K562 (cell line): ENCODE results near the gene GNAT1. TPM values are rescaled to one million over a fixed set of nuclear protein-coding genes. Genes with fewer than 3 reads are reported as not detected.

Source experiments
- ATAC-seq: fragments of 200-7000 bp; cut with Tn5 transposase; 3 replicates; pipeline ENCODE4 v1.9.1; 2020; ENCODE audit warnings: moderate library complexity
- BruUV-seq: library from RNA; stranded (reverse); fragments of 400-500 nt; replicated peaks from 2 replicates; lab custom pipeline; 2021; lab: Mats Ljungman, UMichigan
- CTCF ChIA-PET: fragments of 300-600 bp; formaldehyde crosslinking; extraction: SDS; loops from one replicate; lab custom pipeline; 2021; ENCODE audit warnings: low intra/inter-chr PET ratio; lab: Yijun Ruan, JAX
- POLR2A ChIA-PET: fragments of 300-600, 350-650 bp; sonication (Branson Sonifier 250); formaldehyde crosslinking; extraction: SDS; loops from one replicate; lab custom pipeline; 2021; ENCODE audit warnings: antibody characterized with exemption, inconsistent platforms; lab: Yijun Ruan, JAX
- DNase-seq, 4 experiments: peaks; one replicate each; pipeline versions ENCODE4 v3.0.0 to v3.0.0-alpha.2; 2011 to 2018; ENCODE audit warnings: low spot score in 3 of 4, mixed read lengths in 3 of 4; ENCODE audit errors: extremely low read depth in 1 of 4
- FAIRE-seq: peaks from 2 replicates; lab custom pipeline; 2011; peaks lifted over from hg19 to GRCh38; lab: Jason Lieb, UNC
- H2AFZ ChIP-seq: 2 replicates; pipeline ENCODE4 v1.6.0; 2011; ENCODE audit warnings: low read depth, low read length, control low read depth, inconsistent platforms
- H3K27ac ChIP-seq: fragments of 200-600 bp; 3 replicates; pipeline ENCODE4 v1.8.0; 2011; ENCODE audit warnings: low read depth, mild to moderate bottlenecking, control low read depth, inconsistent platforms, low read length, moderate library complexity, mixed read lengths; ENCODE audit errors: extremely low read depth
- H3K27me3 ChIP-seq, 2 experiments: fragments of 300-600 bp in 1 of 2; 2 replicates in 1 of 2; 3 replicates in 1 of 2; pipeline versions ENCODE4 v1.6.0 to v1.8.0; 2011; ENCODE audit warnings: inconsistent platforms in 2 of 2, low read length in 2 of 2, mild to moderate bottlenecking in 1 of 2, mixed read lengths in 1 of 2, moderate library complexity in 1 of 2; ENCODE audit not compliant: control insufficient read depth in 2 of 2, insufficient read depth in 2 of 2
- H3K36me3 ChIP-seq: fragments of 300-600 bp; 3 replicates; pipeline ENCODE4 v1.8.0; 2011; ENCODE audit warnings: mild to moderate bottlenecking, low read length, inconsistent platforms; ENCODE audit not compliant: control insufficient read depth, insufficient read depth
- H3K4me1 ChIP-seq, 2 experiments: fragments of 200-600 bp in 1 of 2; replicated peaks in 1 of 2; 2 replicates in 1 of 2; 3 replicates in 1 of 2; pipeline versions ENCODE4 v1.5.1 to v1.8.0; 2011; ENCODE audit warnings: inconsistent platforms in 2 of 2, low read length in 2 of 2, mild to moderate bottlenecking in 1 of 2, mixed read lengths in 1 of 2, moderate library complexity in 1 of 2; ENCODE audit not compliant: control insufficient read depth in 2 of 2, insufficient read depth in 2 of 2
- H3K4me2 ChIP-seq: 2 replicates; pipeline ENCODE4 v1.6.1; 2011; ENCODE audit warnings: low read length, control low read depth, inconsistent platforms, mixed read lengths; ENCODE audit not compliant: insufficient read depth
- H3K4me3 ChIP-seq: fragments of 200-600 bp; sonication (generic), shearing (Covaris generic); 2 replicates; pipeline ENCODE4 v1.5.1; 2016; ENCODE audit warnings: control low read depth, inconsistent platforms
- H3K79me2 ChIP-seq: fragments of 200-600 bp; 3 replicates; pipeline ENCODE4 v1.8.0; 2011; ENCODE audit warnings: low read length, inconsistent platforms; ENCODE audit not compliant: control insufficient read depth, insufficient read depth
- H3K9ac ChIP-seq, 2 experiments: 2 replicates each; pipeline versions ENCODE4 v1.6.0 to v1.6.1; 2011; ENCODE audit warnings: low read depth in 2 of 2, low read length in 2 of 2, control low read depth in 1 of 2, inconsistent platforms in 1 of 2, mild to moderate bottlenecking in 1 of 2, mixed read lengths in 1 of 2; ENCODE audit not compliant: insufficient read depth in 1 of 2
- H3K9me1 ChIP-seq: one replicate; pipeline ENCODE4 v1.6.0; 2011; ENCODE audit warnings: inconsistent platforms, mild to moderate bottlenecking, low read length, moderate library complexity; ENCODE audit not compliant: control insufficient read depth, insufficient read depth
- H3K9me3 ChIP-seq: replicated peaks from 2 replicates; pipeline ENCODE4 v1.5.1; 2011; ENCODE audit warnings: low read depth, low read length, inconsistent platforms; ENCODE audit not compliant: control insufficient read depth, insufficient read depth
- H4K20me1 ChIP-seq: replicated peaks from 2 replicates; pipeline ENCODE4 v1.6.1; 2011; ENCODE audit warnings: low read length, inconsistent platforms, mixed read lengths; ENCODE audit not compliant: control insufficient read depth, insufficient read depth
- E2F3 ChIP-seq: fragments of 250-450 bp; sonication (Bioruptor Pico); IDR thresholded peaks from 2 replicates; pipeline ENCODE4 v1.4.0; 2020; ENCODE audit warnings: mild to moderate bottlenecking
- GATAD2A ChIP-seq: fragments of 450-650 bp; IDR thresholded peaks from 2 replicates; pipeline ENCODE4 v1.6.1; 2017
- HSF4 ChIP-seq: fragments of 250-450 bp; sonication (Bioruptor Pico); IDR thresholded peaks from 2 replicates; pipeline ENCODE4 v2.1.2; 2022; ENCODE audit warnings: mild to moderate bottlenecking, moderate library complexity, borderline replicate concordance
- KLF16 ChIP-seq: IDR thresholded peaks from 2 replicates; pipeline ENCODE4 v1.6.1; 2016; ENCODE audit warnings: antibody characterized with exemption
- MCM7 ChIP-seq, 2 experiments: fragments of 450-650 bp; IDR thresholded peaks; 2 replicates each; pipeline ENCODE4 v1.6.1; 2016 to 2018
- NKRF ChIP-seq: fragments of 450-650 bp; IDR thresholded peaks from 2 replicates; pipeline ENCODE4 v1.6.1; 2016; ENCODE audit warnings: borderline replicate concordance
- NR3C1 ChIP-seq: sonication (generic); formaldehyde crosslinking; IDR thresholded peaks from 2 replicates; pipeline ENCODE4 v1.8.1; 2022; ENCODE audit warnings: missing genetic modification reagents
- RBM25 ChIP-seq: fragments of 200-400 bp; formaldehyde crosslinking; IDR thresholded peaks from 2 replicates; pipeline ENCODE4 v1.6.1; 2018; ENCODE audit warnings: low read length, low read depth, moderate library complexity; ENCODE audit not compliant: severe bottlenecking
- SMARCA5 ChIP-seq: fragments of 450-650 bp; IDR thresholded peaks from 2 replicates; pipeline ENCODE4 v1.6.1; 2016
- TRIM25 ChIP-seq: fragments of 450-650 bp; IDR thresholded peaks from 2 replicates; pipeline ENCODE4 v1.7.0; 2016; ENCODE audit warnings: borderline replicate concordance
- ZBTB43 ChIP-seq: sonication (generic); formaldehyde crosslinking; IDR thresholded peaks from 2 replicates; pipeline ENCODE4 v1.8.0; 2023; ENCODE audit warnings: mild to moderate bottlenecking, missing genetic modification reagents
- ZC3H11A ChIP-seq: IDR thresholded peaks from 2 replicates; pipeline ENCODE4 v1.6.1; 2012; ENCODE audit warnings: low read depth, low read length, improper control_type of control experiment
- ZNF24 ChIP-seq: fragments of 450-650 bp; IDR thresholded peaks from 2 replicates; pipeline ENCODE4 v1.6.1; 2016
- ZNF282 ChIP-seq: sonication (generic); formaldehyde crosslinking; IDR thresholded peaks from 2 replicates; pipeline ENCODE4 v1.8.1; 2023; ENCODE audit warnings: missing genetic modification reagents
- ZNF644 ChIP-seq: fragments of 200-800 bp; sonication (Bioruptor generic); IDR thresholded peaks from 2 replicates; pipeline ENCODE4 v1.6.1; 2016; ENCODE audit warnings: low read depth, missing genetic modification characterization, missing compliant biosample characterization
- ZNF75A ChIP-seq: fragments of 450-650 bp; formaldehyde crosslinking; IDR thresholded peaks from 2 replicates; pipeline ENCODE4 v1.4.0; 2020; ENCODE audit warnings: mild to moderate bottlenecking
- WGBS: fragments of 100-300 bp; shearing (Covaris generic); methylation state at CpG from one replicate; pipeline ENCODE4 v1.1.6; 2016; ENCODE audit warnings: low coverage, mixed read lengths; ENCODE audit not compliant: insufficient coverage; ENCODE audit errors: missing lambda C conversion rate; 5-methylcytosine and 5-hydroxymethylcytosine counted together
- in situ Hi-C: fragments of 300-500 bp; cut with MboI; formaldehyde crosslinking; loops from 4 replicates; pipeline ENCODE4 v1.15.0; 2018; ENCODE audit warnings: inconsistent platforms, mixed read lengths
- intact Hi-C: fragments of 100-400 bp; cut with micrococcal nuclease; formaldehyde crosslinking; loops from 2 replicates; pipeline ENCODE4 v1.14.2; 2022
- polyA plus RNA-seq, 8 experiments: library from polyadenylated mRNA; depleted of rRNA in 4 of 8; stranded (reverse) in 5 of 8; unstranded in 3 of 8; fragments of >200 nt; fragmentation: Nextera tagmentation in 2 of 8; fragmentation: Illumina TruSeq in 1 of 8; extraction: Ambion mirVana in 2 of 8; extraction: Trizol in 1 of 8; gene quantifications; 2 replicates each; pipeline versions ENCODE4 v1.2.1 to v1.2.3, GENCODE V29; 2011 to 2014; ENCODE audit warnings: inconsistent platforms in 1 of 8, missing spikeins in 1 of 8
- total RNA-seq, 7 experiments: library from RNA; depleted of rRNA in 6 of 7; stranded (reverse); fragments of >200 nt in 6 of 7; fragmentation: Illumina TruSeq in 2 of 7; extraction: Trizol in 2 of 7; gene quantifications; 2 replicates each; pipeline versions ENCODE4 v1.2.1 to v1.2.3, GENCODE V29; 2011 to 2021; ENCODE audit warnings: low replicate concordance in 1 of 7
- TF ChIP-seq, protein P1 (sequence below): fragments of 250-450 bp; sonication (Bioruptor Pico); IDR thresholded peaks from 2 replicates; pipeline ENCODE4 v1.4.0; 2020

GNAT1 gene
- total and polyA plus RNA-seq, 9 of the 15 experiments (the other 6 are each of a cell fraction or from before 2014, with no cell fraction given), result not detected

DNA sequence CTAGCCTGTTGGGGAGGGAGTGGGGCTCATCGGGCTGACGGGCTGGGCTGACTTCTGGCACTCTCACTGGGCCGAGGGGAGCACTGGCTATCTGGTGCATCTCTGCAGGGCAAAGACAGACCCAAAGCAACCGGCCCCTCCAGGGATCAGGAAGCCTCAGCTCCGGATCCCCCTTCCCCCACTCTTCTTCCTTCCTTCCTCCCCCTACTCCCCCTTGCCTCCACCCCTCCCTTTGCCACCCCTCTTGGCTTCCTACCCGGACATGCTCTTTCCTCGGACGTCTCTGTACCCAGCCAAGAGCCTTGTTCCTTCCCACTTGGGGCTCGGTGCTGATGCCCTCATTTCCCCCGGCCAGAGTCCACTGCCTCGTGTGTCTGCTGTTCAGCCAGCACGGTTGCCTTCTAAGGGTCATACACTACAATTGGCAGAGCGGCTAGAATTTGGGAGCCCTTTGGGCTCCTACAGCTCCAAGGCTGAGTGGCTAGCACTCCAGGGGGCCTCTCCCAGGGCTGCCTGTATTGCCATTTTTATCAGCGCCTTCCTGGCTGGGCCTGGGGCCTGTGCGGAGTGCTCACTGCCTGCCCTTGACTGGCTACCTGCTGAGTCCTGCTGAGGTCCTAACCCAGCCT is 25.4 kb upstream of the GNAT1 start:
- WGBS, result 67% methylated on average over 1 of the region's 15 CpGs
- H3K36me3 ChIP-seq, result no peaks in the 10 kb centered on the region
- H3K27ac ChIP-seq, result no peak overlapping the region
- no peaks in the 10 kb centered on the region for H3K9me1 ChIP-seq
- no peak overlapping the region for H3K4me3 ChIP-seq
- FAIRE-seq (no peak), DNase-seq (no peak), ATAC-seq (no peak)
- H3K9me3 ChIP-seq, result no peaks in the 10 kb centered on the region
- peaks cover 3% of the 10 kb centered on the region; the same call in 1 of the 2 replicates for H4K20me1 ChIP-seq
- no TSS peak for BruUV-seq
- H3K4me1 ChIP-seq, result peaks cover 2 to 32% of the 10 kb centered on the region in 2 experiments; a peak in 4 of 5 replicates
- TF ChIP-seq MCM7 (IDR thresholded peaks at IDR 0.05) (no peak), ZNF75A (CRISPR knock-in tag) (no peak), GATAD2A (no peak), NKRF (no peak), KLF16 (no peak), SMARCA5 (no peak), E2F3 (CRISPR knock-in tag) (no peak), TRIM25 (no peak), HSF4 (CRISPR knock-in tag) (no peak), ZBTB43 (no peak), ZC3H11A (no peak), NR3C1 (CRISPR knock-in tag) (no peak), ZNF282 (no peak), ZNF644 (tag) (no peak), ZNF24 (no peak), RBM25 (no peak)
- TF ChIP-seq, protein P1, sequence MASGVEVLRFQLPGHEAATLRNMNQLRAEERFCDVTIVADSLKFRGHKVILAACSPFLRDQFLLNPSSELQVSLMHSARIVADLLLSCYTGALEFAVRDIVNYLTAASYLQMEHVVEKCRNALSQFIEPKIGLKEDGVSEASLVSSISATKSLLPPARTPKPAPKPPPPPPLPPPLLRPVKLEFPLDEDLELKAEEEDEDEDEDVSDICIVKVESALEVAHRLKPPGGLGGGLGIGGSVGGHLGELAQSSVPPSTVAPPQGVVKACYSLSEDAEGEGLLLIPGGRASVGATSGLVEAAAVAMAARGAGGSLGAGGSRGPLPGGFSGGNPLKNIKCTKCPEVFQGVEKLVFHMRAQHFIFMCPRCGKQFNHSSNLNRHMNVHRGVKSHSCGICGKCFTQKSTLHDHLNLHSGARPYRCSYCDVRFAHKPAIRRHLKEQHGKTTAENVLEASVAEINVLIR (CRISPR knock-in tag), result no peak
- H3K79me2 ChIP-seq, result no peaks in the 10 kb centered on the region
- no peaks in the 10 kb centered on the region for H3K27me3 ChIP-seq
- H3K9ac ChIP-seq, result peak overlapping the region in 1 of 2 experiments; percentile 45; a peak in 2 of 4 replicates
- intact Hi-C loops, result no loop called here
- CTCF ChIA-PET, result no interaction called here
- H3K4me2 ChIP-seq, result no peak overlapping the region
- in situ Hi-C loops, result no loop called here
- H2AFZ ChIP-seq, result no peak overlapping the region
- POLR2A ChIA-PET, result interaction anchor here (0.6 to 1.3 kb wide), 3 partner anchors 16 to 104 kb away, joined by 4 to 5 read pairs (median 5); no protein-coding TSS in a partner anchor
